H1 (cell line): ENCODE results near the gene C3orf20. TPM values are rescaled to one million over a fixed set of nuclear protein-coding genes. Genes with fewer than 3 reads are reported as not detected.

ENCODE experiments used
- CTCF ChIA-PET: fragments of 300-600 bp; sonication (Branson Sonifier 250); formaldehyde crosslinking; loops from one replicate; lab custom pipeline; 2021; ENCODE audit not compliant: partially characterized antibody; lab: Charles Lee
- POLR2A ChIA-PET: fragments of 300-600 bp; sonication (Branson Sonifier 250); formaldehyde crosslinking; loops from one replicate; lab custom pipeline; 2021; ENCODE audit warnings: inconsistent platforms; ENCODE audit not compliant: partially characterized antibody; lab: Charles Lee
- DNase-seq, 2 experiments: peaks; one replicate each; pipeline versions ENCODE4 v3.0.0 to v3.0.0-alpha.2; 2010 to 2022; ENCODE audit warnings: low spot score in 2 of 2, low read depth in 1 of 2, mixed read lengths in 1 of 2
- FAIRE-seq: peaks from 2 replicates; lab custom pipeline; 2011; peaks lifted over from hg19 to GRCh38; lab: Jason Lieb, UNC
- H2AFZ ChIP-seq: 2 replicates; pipeline ENCODE4 v1.8.1; 2012; ENCODE audit warnings: low read length, inconsistent platforms
- H2AK5ac ChIP-seq: 2 replicates; pipeline ENCODE4 v1.6.1; 2013; ENCODE audit warnings: low read depth, low read length
- H2BK120ac ChIP-seq: replicated peaks from 2 replicates; pipeline ENCODE3; 2013; ENCODE audit warnings: low read depth, low read length, inconsistent platforms
- H2BK12ac ChIP-seq: 2 replicates; pipeline ENCODE4 v1.6.1; 2013; ENCODE audit warnings: low read depth, low read length
- H2BK15ac ChIP-seq: 2 replicates; pipeline ENCODE4 v1.6.1; 2013; ENCODE audit warnings: low read length
- H2BK20ac ChIP-seq: 2 replicates; pipeline ENCODE4 v1.6.1; 2013; ENCODE audit warnings: low read length
- H2BK5ac ChIP-seq: 2 replicates; pipeline ENCODE4 v1.6.1; 2013; ENCODE audit warnings: low read depth, low read length
- H3K14ac ChIP-seq: 2 replicates; pipeline ENCODE4 v1.6.1; 2013; ENCODE audit warnings: inconsistent platforms; ENCODE audit not compliant: insufficient read length
- H3K18ac ChIP-seq: 2 replicates; pipeline ENCODE4 v1.6.1; 2013; ENCODE audit warnings: low read length; ENCODE audit errors: extremely low read depth
- H3K23ac ChIP-seq: 2 replicates; pipeline ENCODE4 v1.6.1; 2013; ENCODE audit warnings: inconsistent platforms; ENCODE audit not compliant: insufficient read length
- H3K23me2 ChIP-seq: 2 replicates; pipeline ENCODE4 v1.6.1; 2013; ENCODE audit warnings: low read depth, low read length
- H3K27ac ChIP-seq: 2 replicates; pipeline ENCODE4 v1.6.1; 2011; ENCODE audit warnings: low read depth, low read length, inconsistent platforms
- H3K27me3 ChIP-seq, 4 experiments: replicated peaks in 1 of 4; 1 replicate in 1 of 4; 2 replicates in 3 of 4; pipeline versions ENCODE4 v1.6.1 to v1.8.1; 2011 to 2013; ENCODE audit warnings: low read length in 3 of 4, mild to moderate bottlenecking in 3 of 4, inconsistent platforms in 2 of 4, mixed read lengths in 2 of 4, moderate library complexity in 1 of 4; ENCODE audit not compliant: control insufficient read depth in 3 of 4, insufficient read depth in 3 of 4; ENCODE audit errors: extremely low read depth in 1 of 4
- H3K36me3 ChIP-seq, 4 experiments: 2 replicates each; pipeline versions ENCODE4 v1.6.1 to v1.8.1; 2011 to 2013; ENCODE audit warnings: mild to moderate bottlenecking in 4 of 4, low read length in 3 of 4, moderate library complexity in 2 of 4, control low read depth in 1 of 4, inconsistent platforms in 1 of 4; ENCODE audit not compliant: insufficient read depth in 4 of 4, control insufficient read depth in 2 of 4
- H3K4ac ChIP-seq: replicated peaks from 2 replicates; pipeline ENCODE3; 2013; ENCODE audit warnings: low read length, low read depth, mixed read lengths, inconsistent platforms; ENCODE audit not compliant: insufficient read length
- H3K4me1 ChIP-seq, 4 experiments: replicated peaks in 1 of 4; 1 replicate in 1 of 4; 2 replicates in 3 of 4; pipeline versions ENCODE4 v1.6.1 to v1.8.1; 2011 to 2013; ENCODE audit warnings: low read length in 3 of 4, inconsistent platforms in 2 of 4, mixed read lengths in 1 of 4; ENCODE audit not compliant: insufficient read depth in 4 of 4, control insufficient read depth in 3 of 4
- H3K4me2 ChIP-seq, 2 experiments: 2 replicates each; pipeline versions ENCODE4 v1.6.1 to v1.8.1; 2011 to 2013; ENCODE audit warnings: low read depth in 2 of 2, low read length in 2 of 2, control low read depth in 1 of 2, inconsistent platforms in 1 of 2, mild to moderate bottlenecking in 1 of 2; ENCODE audit not compliant: insufficient read depth in 1 of 2
- H3K4me3 ChIP-seq, 4 experiments: fragments of 200-600, 300-600 bp in 1 of 4; sonication (generic), shearing (Covaris generic), sonication (Bioruptor Twin) in 1 of 4; 2 replicates each; pipeline versions ENCODE4 v1.5.1 to v1.8.1; 2011 to 2016; ENCODE audit warnings: low read length in 4 of 4, low read depth in 3 of 4, control low read depth in 2 of 4, inconsistent platforms in 2 of 4, mild to moderate bottlenecking in 2 of 4, mixed read lengths in 1 of 4, moderate library complexity in 1 of 4; ENCODE audit not compliant: insufficient read depth in 2 of 4; ENCODE audit errors: extremely low read depth in 1 of 4
- H3K56ac ChIP-seq: replicated peaks from 2 replicates; pipeline ENCODE3; 2013; ENCODE audit warnings: low read depth, mild to moderate bottlenecking, mixed read lengths, low read length, inconsistent platforms; ENCODE audit not compliant: insufficient read length
- H3K79me1 ChIP-seq: 2 replicates; pipeline ENCODE4 v1.6.1; 2013; ENCODE audit warnings: low read depth, low read length, control low read depth
- H3K79me2 ChIP-seq, 2 experiments: 2 replicates each; pipeline versions ENCODE4 v1.6.1 to v1.8.1; 2012 to 2013; ENCODE audit warnings: low read length in 2 of 2, mild to moderate bottlenecking in 2 of 2, inconsistent platforms in 1 of 2; ENCODE audit not compliant: insufficient read depth in 2 of 2, control insufficient read depth in 1 of 2
- H3K9ac ChIP-seq, 4 experiments: replicated peaks in 1 of 4; 1 replicate in 1 of 4; 2 replicates in 3 of 4; pipeline versions ENCODE4 v1.6.1 to v1.8.1; 2011 to 2013; ENCODE audit warnings: low read depth in 3 of 4, low read length in 3 of 4, control low read depth in 2 of 4, mild to moderate bottlenecking in 2 of 4, moderate library complexity in 2 of 4, inconsistent platforms in 1 of 4; ENCODE audit errors: extremely low read depth in 1 of 4
- H3K9me3 ChIP-seq, 2 experiments: 2 replicates each; pipeline versions ENCODE4 v1.6.1 to v1.8.1; 2012 to 2013; ENCODE audit warnings: mild to moderate bottlenecking in 2 of 2, moderate library complexity in 2 of 2, control low read depth in 1 of 2, inconsistent platforms in 1 of 2, low read depth in 1 of 2, low read length in 1 of 2, mixed read lengths in 1 of 2; ENCODE audit not compliant: insufficient read depth in 2 of 2
- H4K20me1 ChIP-seq, 2 experiments: replicated peaks in 1 of 2; 2 replicates each; pipeline versions ENCODE3 to v1.8.1; 2011 to 2013; ENCODE audit warnings: inconsistent platforms in 2 of 2, low read length in 2 of 2, mild to moderate bottlenecking in 1 of 2; ENCODE audit not compliant: insufficient read depth in 2 of 2, control insufficient read depth in 1 of 2
- H4K5ac ChIP-seq: 2 replicates; pipeline ENCODE4 v1.6.1; 2013; ENCODE audit warnings: low read length, low read depth, mixed read lengths, inconsistent platforms; ENCODE audit not compliant: insufficient read length
- H4K8ac ChIP-seq: 2 replicates; pipeline ENCODE4 v1.8.0; 2013; ENCODE audit warnings: mild to moderate bottlenecking, moderate library complexity, low read length, inconsistent platforms; ENCODE audit not compliant: insufficient read depth; ENCODE audit errors: extremely low read depth
- H4K91ac ChIP-seq: replicated peaks from 2 replicates; pipeline ENCODE3; 2013; ENCODE audit warnings: low read length, mixed read lengths, inconsistent platforms; ENCODE audit not compliant: insufficient read length
- CREB1 ChIP-seq: IDR thresholded peaks from 2 replicates; pipeline ENCODE4 v1.6.1; 2012; ENCODE audit warnings: inconsistent platforms
- NANOG ChIP-seq: IDR thresholded peaks from 2 replicates; pipeline ENCODE4 v1.6.1; 2011; ENCODE audit warnings: low read length, low read depth, mild to moderate bottlenecking, inconsistent platforms; ENCODE audit not compliant: insufficient read depth, poor library complexity, severe bottlenecking
- RNF2 ChIP-seq: fragments of 200-900, 300-1000 bp; sonication (generic); IDR thresholded peaks from 2 replicates; pipeline ENCODE4 v1.7.1; 2016; ENCODE audit warnings: borderline replicate concordance, low read depth, mild to moderate bottlenecking, antibody characterized with exemption, low read length; ENCODE audit not compliant: poor library complexity, severe bottlenecking; ENCODE audit errors: missing control alignments
- SAP30 ChIP-seq: fragments of 300-600 bp; sonication (generic); IDR thresholded peaks from 2 replicates; pipeline ENCODE4 v1.7.1; 2012; ENCODE audit warnings: low read length, moderate library complexity, mild to moderate bottlenecking, inconsistent platforms; ENCODE audit not compliant: insufficient read depth, insufficient replicate concordance
- WGBS, 2 experiments: shearing (Covaris generic) in 1 of 2; methylation state at CpG; one replicate each; pipeline versions ENCODE4 v1.1.6 to v1.1.7; 2013 to 2015; ENCODE audit warnings: low lambda C conversion rate in 2 of 2, mixed read lengths in 2 of 2, inconsistent platforms in 1 of 2, low coverage in 1 of 2, missing lambda C conversion rate in 1 of 2; ENCODE audit not compliant: insufficient replicate concordance in 2 of 2, insufficient coverage in 1 of 2, insufficient read length in 1 of 2; ENCODE audit errors: extremely low coverage in 1 of 2, missing lambda C conversion rate in 1 of 2; 5-methylcytosine and 5-hydroxymethylcytosine counted together
- polyA plus RNA-seq, 7 experiments: library from polyadenylated mRNA; depleted of rRNA in 3 of 7; stranded (reverse) in 5 of 7; unstranded in 2 of 7; fragments of >200 nt in 5 of 7; fragments of 200-250 nt in 2 of 7; gene quantifications; 1 replicate in 5 of 7; 2 replicates in 1 of 7; 4 replicates in 1 of 7; pipeline versions ENCODE4 v1.2.1 to v1.2.3, GENCODE V29; 2011 to 2013; ENCODE audit warnings: missing spikeins in 2 of 7, mixed read lengths in 2 of 7
- total RNA-seq: library from RNA; stranded (reverse); fragmentation: NEBNext Ultra II Directional; extraction: Animal tissue kit (Norgen Biotek cat#: 25700); gene quantifications from 2 replicates; pipeline ENCODE4 v1.2.1, GENCODE V29; 2021

The C3orf20 gene
- total and polyA plus RNA-seq, 2 of the 8 experiments (the other 6 are each of a cell fraction or from before 2014, with no cell fraction given), result not detected

DNA sequence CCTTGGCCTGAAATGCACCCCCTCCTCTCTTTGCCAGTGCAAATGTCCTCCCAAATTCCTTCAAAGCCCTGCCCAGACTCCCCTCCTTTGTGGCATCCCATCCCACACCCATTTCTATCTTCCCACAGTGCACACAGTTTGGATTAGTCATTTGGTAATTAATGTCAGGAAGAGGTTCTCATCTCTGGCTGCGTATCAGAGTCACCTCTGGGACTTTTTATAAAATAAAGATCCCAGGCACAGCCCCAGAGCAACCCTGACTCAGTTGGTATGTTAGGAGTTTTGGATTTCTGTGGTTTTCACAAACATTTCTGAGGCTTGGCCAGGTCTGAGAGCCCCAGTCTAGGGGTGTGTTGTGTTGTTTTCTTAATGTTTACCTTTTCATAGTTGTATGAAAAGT is 41.6 kb downstream of the C3orf20 start:
- H3K18ac ChIP-seq, result no peak overlapping the region
- DNase-seq (no peak), FAIRE-seq (no peak)
- WGBS, 2 experiments, result 82% methylated on average over 1 of the region's 1 CpG; no CpG with 5 or more reads in 1 of the 2 experiments
- no peak overlapping the region for H2AFZ ChIP-seq
- no peak overlapping the region for H3K23ac ChIP-seq
- H3K4me2 ChIP-seq, result no peak overlapping the region
- H4K20me1 ChIP-seq, result no peaks in the 10 kb centered on the region
- H3K79me2 ChIP-seq, result no peaks in the 10 kb centered on the region
- H2BK5ac ChIP-seq, result no peak overlapping the region
- CTCF ChIA-PET, result interaction anchor here (0.6 to 1.4 kb wide), 6 partner anchors 13 to 45 kb away, joined by 3 to 5 read pairs (median 3); no protein-coding TSS in a partner anchor
- H2BK120ac ChIP-seq, result no peak overlapping the region
- H3K4me3 ChIP-seq, result no peak overlapping the region
- H3K27me3 ChIP-seq, result no peaks in the 10 kb centered on the region
- no peak overlapping the region for H3K56ac ChIP-seq
- H4K91ac ChIP-seq, result no peak overlapping the region
- no peak overlapping the region for H3K14ac ChIP-seq
- POLR2A ChIA-PET, result no interaction called here
- H3K36me3 ChIP-seq, result no peaks in the 10 kb centered on the region
- no peak overlapping the region for H2BK15ac ChIP-seq
- no peaks in the 10 kb centered on the region for H3K79me1 ChIP-seq
- TF ChIP-seq NANOG (no peak), RNF2 (no peak), CREB1 (no peak), SAP30 (no peak)
- H3K4ac ChIP-seq, result no peak overlapping the region
- no peak overlapping the region for H3K9ac ChIP-seq
- H2BK12ac ChIP-seq, result no peak overlapping the region
- H2AK5ac ChIP-seq, result no peak overlapping the region
- no peak overlapping the region for H2BK20ac ChIP-seq
- H3K9me3 ChIP-seq, result no peaks in the 10 kb centered on the region
- H4K8ac ChIP-seq, result no peak overlapping the region
- no peak overlapping the region for H4K5ac ChIP-seq
- H3K23me2 ChIP-seq, result no peaks in the 10 kb centered on the region
- H3K27ac ChIP-seq, result no peak overlapping the region
- H3K4me1 ChIP-seq, result no peaks in the 10 kb centered on the region
